Neuronal stem cell (in vitro differentiated cells): ENCODE measurements around the gene TPSD1.
A peak's percentile ranks its signal among the peaks of the same experiment; 100 is the strongest.

ENCODE experiments used
- DNase-seq: peaks from one replicate; pipeline ENCODE4 v3.0.0-alpha.2; 2013; ENCODE audit warnings: low spot score
- H2AFZ ChIP-seq: one replicate; pipeline ENCODE4 v1.6.1; 2013; ENCODE audit warnings: mild to moderate bottlenecking, low read length, inconsistent platforms
- H2AK5ac ChIP-seq: 2 replicates; pipeline ENCODE4 v1.6.1; 2013; ENCODE audit warnings: low read depth, mild to moderate bottlenecking, inconsistent platforms, low read length, moderate library complexity, mixed read lengths
- H2BK120ac ChIP-seq: 2 replicates; pipeline ENCODE4 v1.6.1; 2013; ENCODE audit warnings: low read depth, mild to moderate bottlenecking, inconsistent platforms, low read length, moderate library complexity, mixed read lengths
- H2BK12ac ChIP-seq: one replicate; pipeline ENCODE4 v1.6.1; 2013; ENCODE audit warnings: low read length, inconsistent platforms
- H2BK15ac ChIP-seq: 2 replicates; pipeline ENCODE4 v1.6.1; 2013; ENCODE audit warnings: mild to moderate bottlenecking, low read length, inconsistent platforms, mixed read lengths
- H2BK5ac ChIP-seq: one replicate; pipeline ENCODE4 v1.6.1; 2013; ENCODE audit warnings: inconsistent platforms, mild to moderate bottlenecking, low read length, moderate library complexity
- H3K14ac ChIP-seq: one replicate; pipeline ENCODE4 v1.6.1; 2013; ENCODE audit warnings: low read length, inconsistent platforms
- H3K18ac ChIP-seq: 2 replicates; pipeline ENCODE4 v1.6.1; 2013; ENCODE audit warnings: low read length, inconsistent platforms
- H3K23ac ChIP-seq: 2 replicates; pipeline ENCODE4 v1.6.1; 2013; ENCODE audit warnings: low read depth, mild to moderate bottlenecking, mixed read lengths, low read length, inconsistent platforms; ENCODE audit not compliant: poor library complexity
- H3K27ac ChIP-seq: replicated peaks from 3 replicates; pipeline ENCODE4 v1.5.1; 2013; ENCODE audit warnings: low read length, inconsistent platforms
- H3K27me3 ChIP-seq, 3 experiments: 2 replicates each; pipeline ENCODE4 v1.6.1; 2013; ENCODE audit warnings: low read length in 3 of 3, mild to moderate bottlenecking in 2 of 3, inconsistent platforms in 1 of 3, low read depth in 1 of 3, mixed read lengths in 1 of 3, moderate library complexity in 1 of 3; ENCODE audit not compliant: control insufficient read depth in 3 of 3, insufficient read depth in 3 of 3
- H3K36me3 ChIP-seq, 2 donors: replicated peaks in 1 of 2; 2 replicates each; pipeline ENCODE4 v1.6.1; 2013; ENCODE audit warnings: low read length in 2 of 2; ENCODE audit not compliant: control insufficient read depth in 2 of 2, insufficient read depth in 2 of 2
- H3K4ac ChIP-seq: 2 replicates; pipeline ENCODE4 v1.6.1; 2013; ENCODE audit warnings: inconsistent platforms, mild to moderate bottlenecking, low read length, moderate library complexity
- H3K4me1 ChIP-seq, 2 donors: 1 replicate in 1 of 2; 2 replicates in 1 of 2; pipeline ENCODE4 v1.6.1; 2013; ENCODE audit warnings: low read length in 2 of 2, low read depth in 1 of 2; ENCODE audit not compliant: control insufficient read depth in 2 of 2, insufficient read depth in 1 of 2
- H3K4me2 ChIP-seq: one replicate; pipeline ENCODE4 v1.6.1; 2013; ENCODE audit warnings: mild to moderate bottlenecking, low read length, inconsistent platforms; ENCODE audit not compliant: insufficient read depth, poor library complexity, severe bottlenecking
- H3K4me3 ChIP-seq, 2 donors: 2 replicates each; pipeline ENCODE4 v1.5.1; 2013; ENCODE audit warnings: low read length in 2 of 2, mild to moderate bottlenecking in 2 of 2, inconsistent platforms in 1 of 2, moderate library complexity in 1 of 2
- H3K79me1 ChIP-seq: one replicate; pipeline ENCODE4 v1.6.1; 2013; ENCODE audit warnings: low read depth, mild to moderate bottlenecking, inconsistent platforms, low read length, moderate library complexity
- H3K9ac ChIP-seq: one replicate; pipeline ENCODE4 v1.6.1; 2013; ENCODE audit warnings: mild to moderate bottlenecking, low read depth, low read length, inconsistent platforms; ENCODE audit not compliant: poor library complexity
- H3K9me3 ChIP-seq, 2 donors: replicated peaks in 1 of 2; 2 replicates each; pipeline versions ENCODE3 to v1.6.1; 2013; ENCODE audit warnings: low read length in 2 of 2, mild to moderate bottlenecking in 2 of 2, inconsistent platforms in 1 of 2, low read depth in 1 of 2, mixed read lengths in 1 of 2, moderate library complexity in 1 of 2; ENCODE audit not compliant: control insufficient read depth in 2 of 2, insufficient read depth in 1 of 2
- H4K8ac ChIP-seq: one replicate; pipeline ENCODE4 v1.6.1; 2013; ENCODE audit warnings: low read depth, mild to moderate bottlenecking, inconsistent platforms, low read length, moderate library complexity
- H4K91ac ChIP-seq: one replicate; pipeline ENCODE4 v1.6.1; 2013; ENCODE audit warnings: low read length, low read depth, mild to moderate bottlenecking, inconsistent platforms; ENCODE audit not compliant: poor library complexity
- WGBS, 2 donors: extraction: QIAGEN DNeasy Blood & Tissue Kit; methylation state at CpG; one replicate each; pipeline ENCODE4 v1.1.7; 2013; ENCODE audit warnings: missing lambda C conversion rate in 2 of 2, mixed read lengths in 1 of 2; ENCODE audit not compliant: insufficient read length in 2 of 2, insufficient replicate concordance in 1 of 2; ENCODE audit errors: extremely low coverage in 2 of 2; 5-methylcytosine and 5-hydroxymethylcytosine counted together

TPSD1 gene

DNA sequence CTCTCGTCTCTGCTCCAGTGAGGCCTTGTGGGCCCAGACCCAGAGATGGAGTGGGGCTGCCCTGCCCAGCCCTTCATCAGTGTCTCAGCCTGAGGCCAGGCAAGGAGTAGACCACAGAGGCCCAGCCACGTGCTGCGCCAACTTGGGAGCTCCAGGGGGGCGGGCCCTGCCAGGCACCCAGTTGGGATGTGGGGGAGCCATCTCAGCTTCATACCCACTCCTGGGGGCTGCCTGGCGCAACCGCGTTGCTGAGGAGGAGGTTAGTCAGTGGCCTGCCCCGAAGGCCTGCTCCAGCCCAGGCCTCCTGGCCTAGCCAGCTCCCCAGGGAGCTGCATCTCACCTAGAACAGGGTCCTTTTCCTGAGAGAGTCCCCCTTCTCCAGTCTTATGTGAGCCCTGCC is 42.6 kb upstream of the TPSD1 start:
- DNase-seq, result no peak
- H2AFZ ChIP-seq, result no peak overlapping the region
- WGBS, 2 donors, result no CpG with 5 or more reads among the region's 8 CpGs

GRCh38 chr16:1213796-1214372 is 42.0 kb upstream of the TPSD1 start:
- no peak overlapping the region for H3K4me3 ChIP-seq
- no peak overlapping the region for H3K14ac ChIP-seq
- H2BK120ac ChIP-seq, result no peak overlapping the region
- no peak overlapping the region for H2BK5ac ChIP-seq
- H3K4me2 ChIP-seq, result peak overlapping the region; percentile 2
- H3K27me3 ChIP-seq, result no peaks in the 10 kb centered on the region
- no CpG with 5 or more reads among the region's 25 CpGs for WGBS, 2 donors
- no peak overlapping the region for H3K4ac ChIP-seq
- H2AFZ ChIP-seq, result no peak overlapping the region
- H3K36me3 ChIP-seq, result peaks cover under 1 to 39% of the 10 kb centered on the region in 2 donors
- no peak overlapping the region for H3K18ac ChIP-seq
- H3K23ac ChIP-seq, result no peak overlapping the region
- H2BK15ac ChIP-seq, result no peak overlapping the region
- H4K91ac ChIP-seq, result no peak overlapping the region
- H3K9me3 ChIP-seq, result peaks cover 0 to 2% of the 10 kb centered on the region in 2 donors
- H3K4me1 ChIP-seq, result no peaks in the 10 kb centered on the region
- peaks cover 6% of the 10 kb centered on the region for H3K79me1 ChIP-seq
- no peak overlapping the region for H4K8ac ChIP-seq
- no peak overlapping the region for H2BK12ac ChIP-seq
- DNase-seq, result no peak
- H2AK5ac ChIP-seq, result no peak overlapping the region
- no peak overlapping the region for H3K9ac ChIP-seq
- no peak overlapping the region for H3K27ac ChIP-seq

More for the DNA sequence above, 42.6 kb upstream of the TPSD1 start:
- Histone ChIP-seq H2BK15ac (no peak overlapping the region), H4K91ac (no peak overlapping the region), H3K27ac (no peak overlapping the region), H3K4ac (no peak overlapping the region), H4K8ac (no peak overlapping the region), H2BK12ac (no peak overlapping the region), H3K18ac (no peak overlapping the region), H3K4me1 (no peaks in the 10 kb centered on the region), H3K27me3 (no peaks in the 10 kb centered on the region), H3K14ac (no peak overlapping the region), H2BK120ac (no peak overlapping the region), H3K79me1 (peaks cover 6% of the 10 kb centered on the region), H3K9ac (no peak overlapping the region), H2AK5ac (no peak overlapping the region), H3K36me3 (peaks cover 0 to 42% of the 10 kb centered on the region in 2 donors), H3K23ac (peak overlapping the region; percentile 55), H3K4me3 (no peak overlapping the region), H2BK5ac (no peak overlapping the region), H3K4me2 (no peak overlapping the region), H3K9me3 (peaks cover 0 to 2% of the 10 kb centered on the region in 2 donors)

DNA sequence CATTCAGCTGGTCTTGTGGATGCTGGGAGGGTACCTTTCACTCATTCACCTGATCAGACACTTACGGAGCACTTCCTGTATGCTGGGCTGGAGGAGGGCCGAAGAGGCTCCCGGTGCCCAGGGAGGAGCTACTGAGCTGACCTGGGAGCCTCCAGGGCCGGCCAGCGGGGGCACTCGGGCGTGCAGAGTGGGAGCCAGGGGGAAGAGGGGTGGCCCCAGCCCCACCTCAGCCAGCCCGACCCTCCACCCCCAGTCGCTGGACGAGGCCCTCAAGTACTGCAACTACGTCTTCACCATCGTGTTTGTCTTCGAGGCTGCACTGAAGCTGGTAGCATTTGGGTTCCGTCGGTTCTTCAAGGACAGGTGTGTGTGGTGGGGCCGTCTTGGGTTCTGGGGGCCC is 41.1 kb upstream of the TPSD1 start:
- H3K18ac ChIP-seq, result no peak overlapping the region
- no peaks in the 10 kb centered on the region for H3K4me1 ChIP-seq
- H2AFZ ChIP-seq, result no peak overlapping the region
- H3K9me3 ChIP-seq, result peaks cover 0 to 2% of the 10 kb centered on the region in 2 donors
- H4K91ac ChIP-seq, result no peak overlapping the region
- no peak overlapping the region for H4K8ac ChIP-seq
- H2BK5ac ChIP-seq, result no peak overlapping the region
- H2BK12ac ChIP-seq, result no peak overlapping the region
- peaks cover 8% of the 10 kb centered on the region for H3K79me1 ChIP-seq
- WGBS, 2 donors, result no CpG with 5 or more reads among the region's 16 CpGs
- H3K27ac ChIP-seq, result no peak overlapping the region
- no peak overlapping the region for H3K9ac ChIP-seq
- H3K23ac ChIP-seq, result no peak overlapping the region
- no peak for DNase-seq
- H3K4me2 ChIP-seq, result no peak overlapping the region
- H3K36me3 ChIP-seq, result peaks cover 8 to 41% of the 10 kb centered on the region in 2 donors
- no peaks in the 10 kb centered on the region for H3K27me3 ChIP-seq
- no peak overlapping the region for H3K4ac ChIP-seq
- H2AK5ac ChIP-seq, result no peak overlapping the region
- no peak overlapping the region for H2BK120ac ChIP-seq
- H3K14ac ChIP-seq, result no peak overlapping the region
- no peak overlapping the region for H3K4me3 ChIP-seq
- H2BK15ac ChIP-seq, result no peak overlapping the region

DNA sequence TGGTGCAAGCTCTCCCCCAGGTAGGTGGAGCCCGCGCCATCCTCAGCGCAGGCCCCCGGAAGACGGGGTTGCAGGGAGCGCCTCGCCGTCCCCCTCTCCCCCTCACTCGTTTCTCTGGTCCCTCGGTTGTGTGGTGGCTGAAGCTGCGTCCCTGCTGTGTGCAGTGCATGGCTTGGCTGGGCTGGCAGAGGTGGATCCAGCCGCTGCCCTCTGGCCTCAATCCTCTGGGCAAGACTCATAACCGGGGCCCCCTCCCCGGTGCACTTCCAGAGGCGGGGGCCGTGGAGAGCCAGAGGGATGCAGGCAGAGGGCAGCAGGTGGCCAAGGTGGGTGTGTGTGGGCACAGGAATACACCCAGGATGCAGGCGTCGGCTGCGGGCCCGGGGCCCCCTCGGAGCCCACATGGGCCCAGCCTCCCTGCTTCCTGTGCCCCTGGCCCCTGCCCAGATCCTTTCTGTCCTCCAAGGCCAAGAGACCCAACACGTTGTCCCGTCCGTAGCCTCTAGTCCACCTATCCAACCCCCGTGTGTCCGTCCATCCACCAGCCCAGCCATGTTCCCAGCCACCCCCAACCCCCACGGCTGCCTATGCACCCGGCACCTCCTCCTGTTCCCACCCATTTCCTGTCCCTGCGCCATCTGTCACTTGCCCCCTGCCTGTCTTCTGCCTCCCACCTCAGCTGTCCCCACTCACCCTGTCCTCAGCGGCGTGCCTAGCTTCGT is 40.1 kb upstream of the TPSD1 start:
- H2BK120ac ChIP-seq, result no peak overlapping the region
- H3K14ac ChIP-seq, result peak overlapping the region; percentile 94
- peaks cover 8% of the 10 kb centered on the region for H3K79me1 ChIP-seq
- no peak overlapping the region for H2AFZ ChIP-seq
- no peak overlapping the region for H2BK5ac ChIP-seq
- no peak for DNase-seq
- H3K4me3 ChIP-seq, result no peak overlapping the region
- peaks cover 11 to 43% of the 10 kb centered on the region in 2 donors for H3K36me3 ChIP-seq
- no peaks in the 10 kb centered on the region for H3K4me1 ChIP-seq
- H4K91ac ChIP-seq, result no peak overlapping the region
- H2BK12ac ChIP-seq, result no peak overlapping the region
- H4K8ac ChIP-seq, result no peak overlapping the region
- no peaks in the 10 kb centered on the region for H3K27me3 ChIP-seq
- no peak overlapping the region for H2BK15ac ChIP-seq
- H3K4me2 ChIP-seq, result no peak overlapping the region
- H2AK5ac ChIP-seq, result no peak overlapping the region
- peak overlapping the region; percentile 28 for H3K18ac ChIP-seq
- H3K27ac ChIP-seq, result no peak overlapping the region
- WGBS, 2 donors, result no CpG with 5 or more reads among the region's 32 CpGs
- H3K9me3 ChIP-seq, result peaks cover 0 to 2% of the 10 kb centered on the region in 2 donors
- peak overlapping the region; percentile 85 for H3K23ac ChIP-seq
- H3K4ac ChIP-seq, result peak overlapping the region; percentile 11
- H3K9ac ChIP-seq, result no peak overlapping the region
